ENCODE data around the gene NKAIN4.
"Not testable (repeated sequence)": the region's sequence is repeated elsewhere in the genome, so short reads cannot be mapped to it uniquely, and the experiment has no call there.

The NKAIN4 gene

GRCh38 chr20:63236116-63236837 is 18.0 kb downstream of the NKAIN4 start:
- DNase-seq: no peak
- ATAC-seq: no peak

- DNase-seq: peak; percentile 33
- no peak for ATAC-seq
These were observed 18.8 kb downstream of the NKAIN4 start, which contains the start of gene BIRC7 for GRCh38 chr20:63235399-63235983. BIRC7 (plus strand) TSS chr20:63235905; CDS start chr20:63236097, 192 bp downstream.

GRCh38 chr20:63234693-63235398 is 19.4 kb downstream of the NKAIN4 start:
- no peak for ATAC-seq
- peak; percentile 41 for DNase-seq

- no peak for DNase-seq
- no peak for ATAC-seq
These were observed 20.3 kb downstream of the NKAIN4 start for GRCh38 chr20:63233924-63234323.

- no peak for ATAC-seq
- no peak for DNase-seq
These were observed 21.3 kb downstream of the NKAIN4 start for GRCh38 chr20:63233061-63233344.

GRCh38 chr20:63232235-63233060 is 21.8 kb downstream of the NKAIN4 start:
- no peak for ATAC-seq
- DNase-seq: no peak

GRCh38 chr20:63230800-63231268 is 23.4 kb downstream of the NKAIN4 start:
- DNase-seq (no peak), ATAC-seq (peak; percentile 47)

GRCh38 chr20:63228806-63229205 is 25.5 kb downstream of the NKAIN4 start:
- no peak for ATAC-seq

GRCh38 chr20:63227260-63227659 is 27.0 kb downstream of the NKAIN4 start:
- no peak for ATAC-seq
- no peak for DNase-seq

More at GRCh38 chr20:63228806-63229205, 25.5 kb downstream of the NKAIN4 start:
- DNase-seq: no peak

GRCh38 chr20:63226042-63226943 is 28.0 kb downstream of the NKAIN4 start:
- ATAC-seq (no peak), DNase-seq (no peak)

GRCh38 chr20:63225082-63225454 is 29.2 kb downstream of the NKAIN4 start:
- no peak for ATAC-seq
- DNase-seq: no peak

GRCh38 chr20:63224412-63225081 is 29.7 kb downstream of the NKAIN4 start:
- DNase-seq: no peak
- ATAC-seq: no peak

GRCh38 chr20:63223826-63224207 is 30.4 kb downstream of the NKAIN4 start:
- DNase-seq (no peak), ATAC-seq (no peak)

- ATAC-seq: peak; percentile 30
These were observed 31.0 kb downstream of the NKAIN4 start for GRCh38 chr20:63223121-63223825.

GRCh38 chr20:63222541-63222940 is 31.7 kb downstream of the NKAIN4 start:
- no peak for ATAC-seq
- DNase-seq: no peak

More at GRCh38 chr20:63223121-63223825, 31.0 kb downstream of the NKAIN4 start:
- peak; percentile 54 for DNase-seq

- ATAC-seq, DNase-seq: not testable (repeated sequence)
These were observed 32.7 kb downstream of the NKAIN4 start for GRCh38 chr20:63221400-63222053.

GRCh38 chr20:63220696-63221399 is 33.4 kb downstream of the NKAIN4 start:
- DNase-seq (no peak), ATAC-seq (no peak)

GRCh38 chr20:63219866-63220521 is 34.3 kb downstream of the NKAIN4 start:
- no peak for DNase-seq
- ATAC-seq: no peak
